Urinary bladder (tissue), 4 donors: ENCODE results near the gene FYN. TPM values are rescaled to one million over a fixed set of nuclear protein-coding genes. Genes with fewer than 3 reads are reported as not detected.
"Not testable (repeated sequence)": the region's sequence is repeated elsewhere in the genome, so short reads cannot be mapped to it uniquely, and the experiment has no call there.

Experiments
- DNase-seq: peaks from one replicate; pipeline ENCODE4 v3.0.0-alpha.2; 2015; ENCODE audit errors: extremely low spot score
- H3K27ac ChIP-seq: one replicate; pipeline ENCODE4 v1.5.1; 2013; ENCODE audit warnings: low read depth, mild to moderate bottlenecking, moderate library complexity
- H3K36me3 ChIP-seq: one replicate; pipeline ENCODE4 v1.6.1; 2013; ENCODE audit warnings: mild to moderate bottlenecking, moderate library complexity; ENCODE audit not compliant: insufficient read depth
- H3K4me1 ChIP-seq: one replicate; pipeline ENCODE4 v1.6.1; 2013; ENCODE audit warnings: mild to moderate bottlenecking, moderate library complexity; ENCODE audit not compliant: insufficient read depth
- H3K4me3 ChIP-seq: one replicate; pipeline ENCODE4 v1.5.1; 2013; ENCODE audit warnings: low read depth, low read length
- WGBS: extraction: QIAGEN DNeasy Blood & Tissue Kit; methylation state at CpG from one replicate; pipeline ENCODE4 v1.1.7; 2013; 5-methylcytosine and 5-hydroxymethylcytosine counted together
- polyA plus RNA-seq: library from polyadenylated mRNA; stranded (reverse); fragments of 200-250 nt; gene quantifications from one replicate; pipeline ENCODE4 v1.2.3, GENCODE V29; 2013
- total RNA-seq: library from RNA; depleted of rRNA; stranded (reverse); fragments of >200 nt; gene quantifications from one replicate; pipeline ENCODE4 v1.2.3, GENCODE V29; 2014
- donor health status: healthy with polysubstance abuse.
- donor health status: healthy.

Gene FYN
- total and polyA plus RNA-seq, 2 donors: 91.5 to 201 TPM

GRCh38 chr6:111687652-111688051, 185.6 kb downstream of the FYN start:
- Histone ChIP-seq H3K4me3 (no peak overlapping the region), H3K4me1 (no peaks in the 10 kb centered on the region), H3K36me3 (no peaks in the 10 kb centered on the region), H3K27ac (no peak overlapping the region)
- DNase-seq: no peak

DNA sequence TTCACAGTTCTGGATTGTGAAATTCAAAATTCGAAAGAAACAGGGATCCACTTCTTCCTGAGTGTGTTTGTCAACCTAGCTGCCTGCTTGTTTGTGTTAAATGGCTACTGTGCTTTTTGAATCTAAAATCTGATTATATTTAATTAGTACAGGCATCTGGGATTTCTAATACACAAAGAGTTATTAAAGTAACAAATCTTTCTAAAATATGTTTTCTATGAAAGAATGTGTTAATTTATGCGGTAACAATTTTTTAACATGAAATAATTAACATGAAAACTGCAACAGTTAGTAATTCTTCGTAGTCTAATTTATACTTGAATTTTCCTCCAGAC, 186.4 kb downstream of the FYN start:
- no peaks in the 10 kb centered on the region for H3K36me3 ChIP-seq
- no peaks in the 10 kb centered on the region for H3K4me1 ChIP-seq
- no peak for DNase-seq
- WGBS: 86% methylated on average over 3 of the region's 3 CpGs
- no peak overlapping the region for H3K4me3 ChIP-seq
- no peak overlapping the region for H3K27ac ChIP-seq

DNA sequence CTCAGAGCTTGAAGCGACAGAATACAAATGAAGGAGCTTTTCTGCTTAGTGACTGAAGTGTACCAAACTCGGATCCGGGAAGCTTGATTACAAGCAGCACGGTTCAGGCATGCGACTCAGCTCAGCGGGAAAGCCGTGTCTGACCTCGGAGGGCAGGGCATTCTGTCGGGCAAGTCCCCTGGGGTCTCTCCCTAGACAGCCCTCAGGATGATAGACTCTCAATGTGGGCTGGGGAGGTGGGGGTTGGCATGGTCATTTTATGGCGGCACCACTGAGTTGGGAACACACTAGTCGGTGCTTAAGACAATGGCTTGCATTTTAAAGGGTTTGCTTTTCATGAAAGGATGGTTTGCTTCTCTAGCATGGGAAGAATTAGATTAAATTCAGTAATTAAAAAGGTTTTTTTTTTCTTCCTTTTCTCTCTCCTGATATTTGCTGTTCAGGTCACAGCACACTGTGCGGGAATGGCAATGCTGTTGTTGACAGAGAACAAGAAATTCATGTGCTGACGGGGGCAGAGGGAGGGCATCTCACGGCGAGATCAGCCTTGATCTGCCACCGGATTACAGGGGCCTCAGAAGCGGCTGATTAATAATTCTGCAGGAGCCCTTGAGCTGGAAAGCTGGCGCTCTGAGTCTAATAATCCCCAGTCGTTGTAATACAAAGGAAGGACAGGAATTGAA, 186.9 kb downstream of the FYN start:
- no peak overlapping the region for H3K4me3 ChIP-seq
- no peaks in the 10 kb centered on the region for H3K36me3 ChIP-seq
- no peaks in the 10 kb centered on the region for H3K4me1 ChIP-seq
- no peak for DNase-seq
- no peak overlapping the region for H3K27ac ChIP-seq
- 62% methylated on average over 19 of the region's 19 CpGs for WGBS

DNA sequence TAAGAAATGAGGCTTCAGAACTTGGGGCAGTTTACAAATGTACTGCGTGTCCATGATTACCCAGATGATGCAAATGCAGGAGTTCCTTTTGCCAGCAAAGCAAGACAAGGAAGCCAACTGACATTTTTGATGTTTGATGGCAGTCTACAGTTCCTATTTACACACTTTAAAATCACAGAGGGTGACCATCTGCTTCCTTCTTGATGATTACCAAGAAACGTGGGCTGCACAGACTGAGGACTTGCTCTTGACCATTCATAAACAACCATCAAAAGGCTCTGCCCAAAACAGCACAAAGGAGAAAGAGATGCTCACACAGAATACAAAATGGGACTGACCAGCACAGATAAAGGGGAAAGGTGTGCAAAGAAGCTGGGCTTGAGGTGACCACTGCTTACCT, 187.7 kb downstream of the FYN start:
- WGBS: 63% methylated on average over 2 of the region's 2 CpGs
- Histone ChIP-seq H3K4me3 (no peak overlapping the region), H3K27ac (no peak overlapping the region), H3K36me3 (no peaks in the 10 kb centered on the region), H3K4me1 (no peaks in the 10 kb centered on the region)
- DNase-seq: no peak

DNA sequence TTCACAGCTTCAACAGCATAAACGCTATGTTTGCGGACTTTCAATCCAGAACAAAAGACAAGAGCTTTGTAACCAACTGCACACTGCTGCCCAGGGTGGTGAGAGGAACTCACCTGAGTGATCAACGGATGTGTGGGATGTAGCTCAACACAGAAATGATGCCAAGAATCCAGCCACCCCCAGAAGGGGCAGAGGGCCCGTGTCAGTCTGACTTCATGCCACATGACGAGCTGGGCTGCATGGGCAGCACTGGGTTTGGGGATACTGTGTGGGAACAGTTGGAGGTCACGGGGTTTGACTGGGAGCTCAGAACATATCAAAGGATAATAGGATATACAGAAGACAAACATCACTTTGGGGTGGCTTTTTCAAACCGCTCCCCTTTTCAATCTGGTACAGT, 188.2 kb downstream of the FYN start:
- no peak overlapping the region for H3K27ac ChIP-seq
- WGBS: 94% methylated on average over 7 of the region's 7 CpGs
- H3K4me1 ChIP-seq: no peaks in the 10 kb centered on the region
- H3K36me3 ChIP-seq: no peaks in the 10 kb centered on the region
- DNase-seq: no peak
- no peak overlapping the region for H3K4me3 ChIP-seq

DNA sequence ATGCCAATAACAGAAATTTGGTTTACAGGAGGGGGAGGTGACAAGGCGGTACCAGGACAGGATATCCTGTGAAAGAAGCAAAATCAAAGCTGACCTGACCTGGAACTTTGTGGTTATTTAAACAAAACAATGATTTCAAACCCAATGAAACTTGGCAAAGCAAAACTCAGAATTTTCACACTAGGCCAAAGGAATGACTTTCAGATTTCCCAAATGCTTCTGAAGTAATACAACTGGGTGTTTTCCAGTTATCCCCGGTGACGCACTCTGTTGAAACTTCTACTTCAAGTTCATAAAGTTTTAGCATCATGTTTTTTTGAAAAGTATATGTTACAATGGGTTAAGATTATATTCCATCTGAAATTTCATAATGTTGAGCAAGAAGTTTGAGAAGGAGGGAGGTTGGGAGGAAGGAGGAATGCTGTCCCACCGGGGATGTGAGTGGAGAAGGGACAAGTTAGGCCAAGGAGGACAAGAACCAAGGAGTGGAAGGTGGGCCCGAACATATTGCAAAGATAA, 189.4 kb downstream of the FYN start:
- Histone ChIP-seq H3K27ac (peak overlapping the region; percentile 80), H3K36me3 (no peaks in the 10 kb centered on the region), H3K4me1 (no peaks in the 10 kb centered on the region), H3K4me3 (no peak overlapping the region)
- no peak for DNase-seq
- 48% methylated on average over 5 of the region's 5 CpGs for WGBS

DNA sequence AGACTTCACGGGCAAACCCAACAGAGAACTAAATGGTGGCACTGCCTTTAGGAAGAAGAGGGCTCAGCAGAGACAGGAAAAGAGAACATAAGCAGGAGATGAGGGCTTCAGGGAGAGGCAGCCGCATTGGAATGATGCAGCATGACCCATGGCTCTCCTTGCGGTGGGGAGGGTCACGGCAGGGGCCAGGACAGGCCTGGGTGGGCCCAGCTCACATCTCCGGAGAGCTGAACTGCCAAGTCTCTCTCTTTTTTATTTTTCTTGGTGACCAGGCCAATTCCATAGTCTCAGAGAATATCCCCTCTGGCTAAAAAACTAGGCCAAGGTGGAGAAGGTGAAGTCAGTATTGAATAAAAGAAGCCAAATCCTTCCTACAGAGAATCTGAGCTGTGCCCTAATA, 190.1 kb downstream of the FYN start:
- WGBS: 64% methylated on average over 5 of the region's 5 CpGs
- no peak for DNase-seq
- no peak overlapping the region for H3K27ac ChIP-seq
- H3K36me3 ChIP-seq: no peaks in the 10 kb centered on the region
- no peak overlapping the region for H3K4me3 ChIP-seq
- H3K4me1 ChIP-seq: no peaks in the 10 kb centered on the region

GRCh38 chr6:111681860-111682259, 191.4 kb downstream of the FYN start:
- Histone ChIP-seq H3K27ac (no peak overlapping the region), H3K4me1 (no peaks in the 10 kb centered on the region), H3K4me3 (no peak overlapping the region), H3K36me3 (no peaks in the 10 kb centered on the region)
- 76% methylated on average over 3 of the region's 3 CpGs for WGBS
- DNase-seq: no peak

DNA sequence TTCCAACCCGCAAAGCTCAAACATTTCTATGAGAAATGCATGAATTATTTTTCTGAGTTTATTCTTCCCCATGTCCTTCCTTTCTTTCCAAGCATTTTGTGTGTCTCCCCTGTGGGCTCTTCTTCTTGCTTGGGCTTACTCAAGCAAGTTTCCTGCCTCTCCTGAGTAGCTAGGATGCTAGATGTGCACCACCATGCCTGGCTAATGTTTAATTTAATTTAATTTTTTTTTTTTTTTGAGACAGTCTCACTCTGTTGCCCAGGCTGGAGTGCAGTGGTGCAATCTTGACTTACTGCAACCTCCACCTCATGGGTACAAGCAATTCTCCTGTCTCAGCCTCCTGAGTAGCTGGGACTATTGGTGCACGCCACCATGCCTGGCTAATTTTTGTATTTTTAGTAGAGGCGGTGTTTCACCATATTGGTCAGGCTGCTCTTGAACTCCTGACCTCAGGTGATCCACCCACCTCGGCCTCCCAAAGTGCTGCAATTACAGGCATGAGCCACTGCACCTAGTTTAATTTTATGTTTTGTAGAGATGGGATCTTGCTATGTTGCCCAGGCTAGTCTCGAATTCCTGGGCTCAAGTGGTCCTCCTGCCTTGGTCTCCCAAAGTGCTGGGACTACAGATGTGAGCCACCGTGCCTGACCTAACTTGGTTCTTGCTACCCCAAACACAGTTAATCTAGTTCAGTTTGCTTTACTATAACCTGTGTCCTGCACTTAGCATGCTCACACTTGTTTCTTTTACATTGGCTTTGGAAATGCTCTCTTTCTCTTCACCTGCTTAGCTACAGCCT, 192.2 kb downstream of the FYN start:
- WGBS: 96% methylated on average over 6 of the region's 6 CpGs
- H3K36me3 ChIP-seq, H3K27ac ChIP-seq, DNase-seq, H3K4me1 ChIP-seq, H3K4me3 ChIP-seq: not testable (repeated sequence)

DNA sequence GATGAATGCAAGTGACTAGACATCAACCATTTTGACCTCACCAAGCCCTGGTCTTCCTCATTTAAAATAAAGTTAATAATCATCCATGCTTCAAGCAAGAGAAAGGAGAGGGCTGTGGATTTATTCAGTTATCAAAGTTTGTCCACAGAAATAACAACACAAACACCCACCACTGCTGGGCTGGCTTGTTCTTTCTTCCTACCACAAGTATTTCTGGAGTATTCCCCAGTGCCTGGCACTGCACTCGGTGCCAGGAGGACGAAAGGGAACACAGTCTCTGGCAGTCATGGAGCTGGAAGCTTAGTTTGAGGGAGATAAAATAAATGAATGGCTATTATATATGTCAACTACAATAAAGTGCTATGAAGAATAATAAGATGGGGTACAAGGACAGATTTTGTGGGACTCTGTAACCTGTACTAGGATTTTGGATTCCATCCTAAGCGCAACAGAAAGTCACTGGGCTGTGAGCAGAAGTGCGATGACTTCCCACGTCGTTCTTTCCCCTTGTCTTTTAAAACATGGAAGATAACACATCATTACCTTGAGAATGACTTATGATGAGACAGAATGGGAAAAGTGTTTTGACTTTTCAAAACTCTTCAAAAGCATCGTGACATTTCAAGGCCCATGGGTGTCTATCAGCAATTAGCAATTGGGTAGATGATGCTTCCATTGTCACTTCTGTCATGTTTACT, 193.1 kb downstream of the FYN start:
- DNase-seq: no peak
- WGBS: 90% methylated on average over 7 of the region's 7 CpGs
- Histone ChIP-seq H3K36me3 (no peaks in the 10 kb centered on the region), H3K4me1 (no peaks in the 10 kb centered on the region), H3K4me3 (no peak overlapping the region), H3K27ac (no peak overlapping the region)

DNA sequence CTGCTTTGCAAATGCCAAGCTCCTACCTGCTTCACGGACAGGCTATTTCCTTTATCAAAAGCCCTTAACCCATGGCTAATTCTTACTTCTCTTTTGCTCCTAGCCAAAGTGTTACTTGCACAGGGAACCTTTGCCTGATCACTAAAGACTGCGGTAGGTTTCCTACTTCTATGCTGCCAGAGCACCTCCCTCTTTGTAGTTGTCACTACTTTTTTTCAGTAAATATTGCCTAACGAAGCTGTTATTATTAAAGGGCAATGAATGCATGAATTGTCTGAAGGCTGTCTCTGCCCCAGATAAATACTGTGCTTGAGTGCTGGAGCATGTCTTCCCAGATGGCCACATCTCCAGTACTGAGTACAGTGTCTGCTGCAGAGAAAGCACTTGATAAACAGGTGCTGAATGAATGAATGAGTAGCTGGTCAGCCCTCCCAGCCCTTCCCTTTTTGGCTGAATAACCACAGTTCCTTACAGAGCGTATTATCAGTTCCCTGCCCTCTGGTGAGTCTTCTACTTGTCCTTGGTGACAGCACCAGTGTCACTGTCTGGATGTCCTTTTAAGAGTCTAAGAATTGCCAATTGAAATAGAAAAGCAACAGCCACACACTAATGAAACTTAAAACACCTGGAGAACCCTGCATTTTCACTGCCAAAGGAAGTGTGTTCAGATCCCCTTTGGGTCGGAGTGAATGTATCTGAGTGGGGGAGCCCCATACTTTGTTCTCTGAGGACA, 194.0 kb downstream of the FYN start:
- whole genome bisulfite sequencing: 92% methylated on average over 5 of the region's 5 CpGs
- DNase-seq: no peak
- Histone ChIP-seq H3K36me3 (no peaks in the 10 kb centered on the region), H3K27ac (no peak overlapping the region), H3K4me3 (no peak overlapping the region), H3K4me1 (no peaks in the 10 kb centered on the region)

GRCh38 chr6:111677249-111677990, 195.8 kb downstream of the FYN start:
- 54% methylated on average over 3 of the region's 3 CpGs for WGBS
- Histone ChIP-seq H3K36me3 (no peaks in the 10 kb centered on the region), H3K4me3 (no peak overlapping the region), H3K27ac (no peak overlapping the region), H3K4me1 (no peaks in the 10 kb centered on the region)
- DNase-seq: no peak

DNA sequence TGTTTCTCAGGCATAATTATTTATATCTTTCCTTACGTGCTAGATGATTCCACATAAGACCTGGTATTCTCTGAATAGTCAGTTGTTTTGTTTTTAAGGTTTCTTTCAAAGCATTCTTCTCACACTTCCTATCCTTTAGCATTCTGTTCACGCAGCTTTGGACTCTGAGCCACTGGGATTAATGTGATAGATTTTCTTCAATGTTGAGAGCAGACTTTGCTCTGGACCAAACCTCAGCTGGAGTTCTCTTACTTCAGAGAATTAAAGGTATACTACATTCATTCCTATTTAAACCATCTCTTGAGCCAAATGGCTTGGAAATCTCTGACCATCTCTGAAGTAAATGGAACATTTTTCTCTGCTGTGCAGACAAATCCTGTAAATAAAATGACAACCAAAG, 196.9 kb downstream of the FYN start:
- DNase-seq: no peak
- Histone ChIP-seq H3K27ac (no peak overlapping the region), H3K36me3 (no peaks in the 10 kb centered on the region), H3K4me1 (no peaks in the 10 kb centered on the region), H3K4me3 (no peak overlapping the region)
- 82% methylated on average over 2 of the region's 2 CpGs for WGBS
